T-helper 1 cell (primary cell): ENCODE measurements around the gene BMP2K.

ENCODE experiments used
- DNase-seq, 5 donors: peaks; one replicate each; pipeline ENCODE4 v3.0.0-alpha.2; 2012 to 2020

BMP2K gene

GRCh38 chr4:78765432-78766006 lies 10.6 kb upstream of the BMP2K start:
- no peak for DNase-seq

GRCh38 chr4:78766026-78766425 lies 10.1 kb upstream of the BMP2K start:
- DNase-seq = no peak

- no peak for DNase-seq
These were observed 9.5 kb upstream of the BMP2K start for GRCh38 chr4:78766650-78767049.

GRCh38 chr4:78767350-78767749 lies 8.8 kb upstream of the BMP2K start:
- DNase-seq = no peak

GRCh38 chr4:78768452-78769180 lies 7.5 kb upstream of the BMP2K start:
- peak in 1 of 5 donors; percentile 48 for DNase-seq

- DNase-seq = no peak
These were observed 6.0 kb upstream of the BMP2K start for GRCh38 chr4:78770091-78770642.

- no peak for DNase-seq
These were observed 3.5 kb upstream of the BMP2K start for GRCh38 chr4:78772526-78773091.

GRCh38 chr4:78774417-78774816 lies 1.7 kb upstream of the BMP2K start:
- DNase-seq = no peak

- DNase-seq = peak; percentile 72 to 91 (median 75)
These were observed 659 bp upstream of the BMP2K start for GRCh38 chr4:78775303-78776078.

GRCh38 chr4:78776729-78777575 lies 802 bp downstream of the BMP2K start:
- peak in 4 of 5 donors; percentile 11 to 66 (median 20) for DNase-seq

- no peak for DNase-seq
These were observed 1.4 kb downstream of the BMP2K start for GRCh38 chr4:78777576-78777940.

- DNase-seq = no peak
These were observed 2.4 kb downstream of the BMP2K start for GRCh38 chr4:78778530-78778929.

GRCh38 chr4:78779280-78779679 lies 3.1 kb downstream of the BMP2K start:
- no peak for DNase-seq

GRCh38 chr4:78780093-78780492 lies 3.9 kb downstream of the BMP2K start:
- DNase-seq = no peak

GRCh38 chr4:78781139-78781538 lies 5.0 kb downstream of the BMP2K start:
- DNase-seq = no peak

- DNase-seq = no peak
These were observed 5.8 kb downstream of the BMP2K start for GRCh38 chr4:78781924-78782323.

- DNase-seq = no peak
These were observed 8.2 kb downstream of the BMP2K start for GRCh38 chr4:78784236-78784865.

GRCh38 chr4:78787392-78788006 lies 11.3 kb downstream of the BMP2K start:
- no peak for DNase-seq

- no peak for DNase-seq
These were observed 12.1 kb downstream of the BMP2K start for GRCh38 chr4:78788007-78788889.
